A172 (cell line): ENCODE measurements around the gene DCHS1. TPM values are rescaled to one million over a fixed set of nuclear protein-coding genes. Genes with fewer than 3 reads are reported as not detected.
A peak's percentile ranks its signal among the peaks of the same experiment; 100 is the strongest.
"Not testable (repeated sequence)": the region's sequence is repeated elsewhere in the genome, so short reads cannot be mapped to it uniquely, and the experiment has no call there.

Experiments used
- DNase-seq: peaks from one replicate; pipeline ENCODE4 v3.0.0-alpha.2; 2015; ENCODE audit warnings: low spot score
- total RNA-seq: library from RNA; depleted of rRNA; stranded (reverse); fragments of >200 nt; shearing (Covaris generic); gene quantifications from 2 replicates; pipeline ENCODE4 v1.2.3, GENCODE V29; 2014; rRNA removed

DCHS1 gene, protein sequence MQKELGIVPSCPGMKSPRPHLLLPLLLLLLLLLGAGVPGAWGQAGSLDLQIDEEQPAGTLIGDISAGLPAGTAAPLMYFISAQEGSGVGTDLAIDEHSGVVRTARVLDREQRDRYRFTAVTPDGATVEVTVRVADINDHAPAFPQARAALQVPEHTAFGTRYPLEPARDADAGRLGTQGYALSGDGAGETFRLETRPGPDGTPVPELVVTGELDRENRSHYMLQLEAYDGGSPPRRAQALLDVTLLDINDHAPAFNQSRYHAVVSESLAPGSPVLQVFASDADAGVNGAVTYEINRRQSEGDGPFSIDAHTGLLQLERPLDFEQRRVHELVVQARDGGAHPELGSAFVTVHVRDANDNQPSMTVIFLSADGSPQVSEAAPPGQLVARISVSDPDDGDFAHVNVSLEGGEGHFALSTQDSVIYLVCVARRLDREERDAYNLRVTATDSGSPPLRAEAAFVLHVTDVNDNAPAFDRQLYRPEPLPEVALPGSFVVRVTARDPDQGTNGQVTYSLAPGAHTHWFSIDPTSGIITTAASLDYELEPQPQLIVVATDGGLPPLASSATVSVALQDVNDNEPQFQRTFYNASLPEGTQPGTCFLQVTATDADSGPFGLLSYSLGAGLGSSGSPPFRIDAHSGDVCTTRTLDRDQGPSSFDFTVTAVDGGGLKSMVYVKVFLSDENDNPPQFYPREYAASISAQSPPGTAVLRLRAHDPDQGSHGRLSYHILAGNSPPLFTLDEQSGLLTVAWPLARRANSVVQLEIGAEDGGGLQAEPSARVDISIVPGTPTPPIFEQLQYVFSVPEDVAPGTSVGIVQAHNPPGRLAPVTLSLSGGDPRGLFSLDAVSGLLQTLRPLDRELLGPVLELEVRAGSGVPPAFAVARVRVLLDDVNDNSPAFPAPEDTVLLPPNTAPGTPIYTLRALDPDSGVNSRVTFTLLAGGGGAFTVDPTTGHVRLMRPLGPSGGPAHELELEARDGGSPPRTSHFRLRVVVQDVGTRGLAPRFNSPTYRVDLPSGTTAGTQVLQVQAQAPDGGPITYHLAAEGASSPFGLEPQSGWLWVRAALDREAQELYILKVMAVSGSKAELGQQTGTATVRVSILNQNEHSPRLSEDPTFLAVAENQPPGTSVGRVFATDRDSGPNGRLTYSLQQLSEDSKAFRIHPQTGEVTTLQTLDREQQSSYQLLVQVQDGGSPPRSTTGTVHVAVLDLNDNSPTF (N-terminal part only)
- 2.3 and 3.8 TPM in 2 replicates for total RNA-seq

- no peak for DNase-seq
Observed at GRCh38 chr11:6655790-6656583, at the start of gene DCHS1. Gene DCHS1 (minus strand): TSS chr11:6655809. CDS start chr11:6641613, 14,196 bp downstream.

GRCh38 chr11:6703247-6704063 is 47.8 kb upstream of the DCHS1 start:
- peak; percentile 75 for DNase-seq

- not testable (repeated sequence) for DNase-seq
Observed at GRCh38 chr11:6701955-6702354, 46.3 kb upstream of the DCHS1 start.

GRCh38 chr11:6695377-6695776 is 39.8 kb upstream of the DCHS1 start:
- DNase-seq, result peak; percentile 83

- no peak for DNase-seq
Observed at GRCh38 chr11:6694229-6694535, 38.6 kb upstream of the DCHS1 start.

DNA sequence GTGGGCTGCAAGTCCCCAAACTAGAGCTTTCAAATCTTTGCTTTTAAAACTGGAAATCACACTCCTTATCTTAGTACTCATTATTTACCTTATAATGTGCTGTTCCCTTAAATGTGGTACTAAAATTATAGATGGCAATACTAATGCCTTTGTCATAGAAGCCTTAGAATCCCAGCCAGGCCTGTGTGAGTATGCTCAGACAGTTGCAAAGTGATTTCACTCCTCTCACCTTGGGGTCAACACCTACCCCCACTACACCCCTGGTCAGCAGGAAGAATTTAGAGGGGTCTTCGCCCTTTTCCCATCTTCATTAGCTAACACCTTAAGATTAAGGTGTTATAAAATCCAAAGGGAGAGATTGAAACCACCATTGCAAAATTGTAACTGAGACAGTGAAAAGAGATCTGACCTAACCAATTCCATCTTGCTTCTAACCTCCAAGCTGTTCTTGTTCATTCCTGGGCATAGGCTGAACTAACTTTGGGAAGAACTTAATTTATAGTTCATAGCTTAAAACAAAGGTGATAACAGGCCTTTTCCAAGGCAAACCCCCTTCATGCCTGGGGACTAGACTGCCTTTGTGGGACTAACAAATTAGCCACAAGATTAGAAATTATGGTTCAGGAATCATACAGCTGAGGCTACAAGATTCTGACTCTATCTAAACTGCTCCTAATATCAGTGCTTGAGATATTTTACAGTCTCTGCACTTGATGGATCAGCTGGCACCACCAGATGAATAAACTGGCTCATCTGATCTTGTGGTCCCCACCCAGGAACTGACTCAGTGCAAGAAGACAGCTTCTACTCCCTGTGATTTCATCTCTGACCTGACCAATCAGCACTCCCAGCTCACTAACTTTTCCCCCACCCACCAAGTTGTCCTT is 38.0 kb upstream of the DCHS1 start:
- DNase-seq, result peak; percentile 96

GRCh38 chr11:6692128-6692527 is 36.5 kb upstream of the DCHS1 start:
- DNase-seq, result no peak

- not testable (repeated sequence) for DNase-seq
Observed at GRCh38 chr11:6690431-6691132, 35.0 kb upstream of the DCHS1 start.

GRCh38 chr11:6687876-6688275 is 32.3 kb upstream of the DCHS1 start:
- DNase-seq, result no peak

DNA sequence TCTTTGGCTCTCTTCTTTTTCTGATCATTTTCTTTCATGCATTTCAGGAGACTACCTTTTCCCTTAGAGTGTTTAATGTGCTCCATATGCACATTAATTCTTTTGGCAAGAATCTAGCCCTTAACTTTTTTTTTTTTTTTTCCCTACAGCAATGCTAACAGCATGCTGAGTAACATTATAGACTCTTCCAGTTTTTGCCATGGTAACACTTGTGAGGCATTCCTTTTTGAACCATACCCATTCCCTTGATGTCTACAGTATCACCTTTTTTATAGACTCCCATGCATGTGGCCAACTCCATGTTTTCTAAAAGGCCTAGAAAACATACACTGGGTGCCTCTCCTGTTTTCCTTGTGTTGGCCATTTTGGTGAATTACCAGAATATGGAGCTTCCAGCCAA is 30.4 kb upstream of the DCHS1 start:
- no peak for DNase-seq

GRCh38 chr11:6684068-6684467 is 28.5 kb upstream of the DCHS1 start:
- not testable (repeated sequence) for DNase-seq

DNA sequence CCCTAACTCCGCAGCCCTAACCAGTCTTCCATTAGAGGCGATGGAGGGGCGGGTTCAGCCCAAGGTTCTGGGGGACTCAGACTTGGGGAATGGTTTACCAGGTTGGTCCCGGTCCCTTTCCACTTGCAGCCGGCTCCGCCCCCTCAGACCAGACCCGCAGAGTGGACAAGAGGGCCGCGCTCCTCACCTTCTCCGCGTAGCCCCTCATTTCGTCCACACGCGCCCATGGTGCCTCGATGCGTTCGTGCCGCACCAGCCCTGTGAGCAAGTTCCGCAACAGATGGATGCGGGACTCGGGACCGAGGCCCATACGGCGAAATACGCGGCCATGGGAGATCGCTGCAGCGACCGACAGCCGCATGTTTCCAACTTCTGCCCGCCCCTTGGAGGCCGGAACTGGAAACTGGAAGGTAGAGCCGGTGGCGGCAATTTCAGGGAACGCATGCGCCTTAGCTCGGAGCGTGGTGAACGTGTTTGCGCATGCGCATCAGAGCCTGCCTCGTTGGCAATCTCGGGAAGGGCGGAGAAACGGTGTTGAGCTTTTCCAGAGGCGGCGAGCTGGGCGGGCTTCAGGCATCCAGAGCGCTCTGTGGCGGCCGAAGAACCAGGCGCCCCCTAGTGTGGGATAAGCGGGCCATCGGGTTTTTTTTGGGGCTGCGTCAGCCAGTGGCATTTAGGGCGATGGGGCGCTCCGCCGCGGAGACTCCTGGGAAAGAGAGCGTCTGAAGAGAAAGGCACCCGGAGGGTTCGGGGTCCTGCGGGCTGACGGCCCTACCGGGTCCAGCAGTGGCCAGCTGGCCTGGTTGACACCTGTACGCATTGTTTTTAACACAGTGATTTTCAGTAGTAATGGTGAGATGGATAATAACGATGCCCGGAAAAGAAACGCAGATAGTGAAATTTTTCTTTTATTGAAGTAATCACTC is 27.6 kb upstream of the DCHS1 start, which contains the start of gene MRPL17:
MRPL17 (minus strand) TSS at position 405 of the 926 bp plus-strand sequence; CDS start at position 361, 44 bp downstream.
- peak; percentile 99 for DNase-seq

DNA sequence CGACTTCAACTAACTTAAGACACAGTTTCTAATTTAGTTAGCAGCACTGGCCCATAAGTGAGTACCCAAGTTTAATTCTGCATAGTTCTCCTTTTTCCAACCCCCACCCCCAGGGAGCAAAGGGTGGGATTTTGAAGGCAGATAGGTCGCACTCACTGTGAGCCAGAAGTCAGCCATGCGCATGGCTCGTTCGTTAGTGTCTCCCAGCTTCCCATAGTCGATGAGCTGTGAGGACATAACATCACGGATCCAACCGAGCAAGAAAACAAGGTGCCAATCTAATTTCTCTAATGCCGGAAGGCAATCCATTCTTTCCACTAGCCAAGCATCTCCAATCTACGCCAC is 27.0 kb upstream of the DCHS1 start:
- no peak for DNase-seq

- DNase-seq, result no peak
Observed at GRCh38 chr11:6681949-6682348, 26.3 kb upstream of the DCHS1 start.

- no peak for DNase-seq
Observed at GRCh38 chr11:6681505-6681904, 25.9 kb upstream of the DCHS1 start.

GRCh38 chr11:6677018-6677417 is 21.4 kb upstream of the DCHS1 start:
- DNase-seq, result no peak

- DNase-seq, result no peak
Observed at GRCh38 chr11:6674862-6675261, 19.3 kb upstream of the DCHS1 start.

DNA sequence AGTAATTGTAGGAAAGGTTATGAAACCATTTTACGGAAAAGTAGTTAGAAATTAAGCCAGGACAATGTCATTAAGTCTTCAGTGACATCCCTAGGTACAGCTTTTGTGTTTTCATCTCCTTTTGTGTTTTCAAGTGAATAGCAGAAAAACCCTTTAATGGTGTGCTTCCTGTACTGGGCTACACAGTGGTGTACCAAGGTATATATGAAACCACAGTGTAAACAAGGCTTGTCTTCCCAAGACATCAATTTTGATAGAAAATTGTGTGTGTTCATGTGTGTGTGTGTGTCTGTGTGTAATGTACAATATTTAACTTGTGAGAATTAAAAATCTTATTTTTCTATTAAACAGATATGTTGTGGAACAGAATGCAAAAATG is 18.6 kb upstream of the DCHS1 start:
- no peak for DNase-seq
